NCI-H69 (cell line): ENCODE measurements around the gene RNF31.

Experiments used
- DNase-seq: peaks from one replicate; lab custom pipeline; 2025; lab: John Stamatoyannopoulos, UW

Gene RNF31

GRCh38 chr14:24182110-24182882 is 35.0 kb downstream of the RNF31 start:
- no peak for DNase-seq

DNA sequence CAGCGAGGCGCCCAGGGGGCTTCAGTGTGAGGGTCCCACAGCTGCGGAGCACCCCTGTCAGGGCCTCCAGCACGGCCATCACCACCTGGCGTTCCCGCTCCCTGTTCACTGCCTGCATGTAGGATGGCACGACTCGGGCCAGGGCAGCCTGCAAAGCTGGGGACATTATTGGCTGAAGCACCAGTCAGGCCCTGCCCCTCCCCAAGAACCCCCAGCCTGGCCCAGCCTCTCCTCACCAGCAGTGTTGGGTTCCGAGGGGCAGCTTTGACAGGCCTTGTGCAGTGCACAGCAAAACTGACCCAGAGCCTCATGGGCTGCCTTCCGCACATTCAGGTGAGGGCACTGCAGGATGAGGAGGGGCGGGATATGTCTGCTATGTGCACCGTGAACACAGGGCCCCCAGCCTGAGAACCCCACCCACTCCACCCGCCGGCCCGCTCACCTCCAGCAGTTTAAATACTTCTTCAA is 35.8 kb downstream of the RNF31 start:
- DNase-seq, result no peak

- no peak for DNase-seq
These were observed 37.0 kb downstream of the RNF31 start for GRCh38 chr14:24184104-24184970.

- no peak for DNase-seq
These were observed 37.7 kb downstream of the RNF31 start for GRCh38 chr14:24185026-24185425.

GRCh38 chr14:24185741-24186140 is 38.4 kb downstream of the RNF31 start:
- no peak for DNase-seq

DNA sequence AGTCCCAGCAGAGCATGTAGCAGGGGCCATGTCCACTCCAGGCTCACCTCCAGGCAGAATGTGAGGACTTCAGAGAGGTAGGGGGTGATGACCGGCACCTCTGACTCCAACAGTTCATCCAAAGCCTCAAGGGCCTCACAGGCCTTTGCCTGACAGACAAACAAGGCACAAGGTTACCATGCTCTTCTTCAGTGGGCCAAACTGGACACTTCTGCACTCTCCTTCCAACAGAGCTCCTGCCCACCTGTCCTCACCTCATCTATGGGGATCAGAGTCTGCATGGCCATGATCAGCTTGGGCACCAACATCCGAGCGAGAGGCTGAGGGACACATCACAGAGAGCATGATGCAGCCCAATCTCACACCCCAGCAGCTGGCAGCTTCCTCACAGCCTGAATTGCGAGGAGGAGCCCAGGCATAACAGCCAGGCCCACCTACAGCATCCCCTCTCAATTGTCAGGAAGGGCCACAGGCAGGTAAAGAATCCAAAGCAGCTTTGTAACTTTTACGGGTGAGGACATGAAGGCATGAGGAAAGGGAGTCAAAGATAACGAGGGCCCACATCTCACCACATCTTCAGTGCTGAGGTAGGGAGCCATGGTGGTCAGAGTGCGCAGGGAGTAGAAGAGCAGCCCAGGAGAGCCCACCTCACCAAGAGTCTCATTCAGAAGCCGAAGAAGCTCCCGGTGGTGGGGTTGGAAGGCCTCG is 39.7 kb downstream of the RNF31 start:
- DNase-seq, result no peak

- no peak for DNase-seq
These were observed 40.2 kb downstream of the RNF31 start for GRCh38 chr14:24187539-24187915.

GRCh38 chr14:24188251-24189058 is 41.2 kb downstream of the RNF31 start, which contains the start of gene IPO4:
Gene IPO4, minus strand, starts transcription at chr14:24188816. Its CDS starts 29 bp downstream, at chr14:24188787.
- peak; percentile 99 for DNase-seq

DNA sequence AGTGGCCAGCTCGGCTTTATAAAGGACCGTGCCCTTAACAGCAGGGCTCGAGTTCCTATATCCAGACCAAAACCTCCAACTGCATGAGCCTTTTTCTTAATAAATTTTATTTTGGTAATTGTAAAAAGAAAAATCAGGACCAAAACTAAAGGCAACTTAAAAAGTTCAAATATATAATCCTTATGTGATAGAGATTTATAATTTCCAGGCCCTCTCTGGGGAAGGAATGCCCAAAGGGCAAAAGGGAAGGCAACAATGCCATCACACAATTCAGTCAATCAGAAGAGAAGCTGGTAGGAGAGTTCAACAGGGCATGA is 41.7 kb downstream of the RNF31 start:
- DNase-seq, result no peak

- DNase-seq, result no peak
These were observed 42.2 kb downstream of the RNF31 start for GRCh38 chr14:24189460-24189859.

GRCh38 chr14:24190416-24190815 is 43.1 kb downstream of the RNF31 start:
- no peak for DNase-seq

- DNase-seq, result no peak
These were observed 45.6 kb downstream of the RNF31 start for GRCh38 chr14:24192933-24193332.

DNA sequence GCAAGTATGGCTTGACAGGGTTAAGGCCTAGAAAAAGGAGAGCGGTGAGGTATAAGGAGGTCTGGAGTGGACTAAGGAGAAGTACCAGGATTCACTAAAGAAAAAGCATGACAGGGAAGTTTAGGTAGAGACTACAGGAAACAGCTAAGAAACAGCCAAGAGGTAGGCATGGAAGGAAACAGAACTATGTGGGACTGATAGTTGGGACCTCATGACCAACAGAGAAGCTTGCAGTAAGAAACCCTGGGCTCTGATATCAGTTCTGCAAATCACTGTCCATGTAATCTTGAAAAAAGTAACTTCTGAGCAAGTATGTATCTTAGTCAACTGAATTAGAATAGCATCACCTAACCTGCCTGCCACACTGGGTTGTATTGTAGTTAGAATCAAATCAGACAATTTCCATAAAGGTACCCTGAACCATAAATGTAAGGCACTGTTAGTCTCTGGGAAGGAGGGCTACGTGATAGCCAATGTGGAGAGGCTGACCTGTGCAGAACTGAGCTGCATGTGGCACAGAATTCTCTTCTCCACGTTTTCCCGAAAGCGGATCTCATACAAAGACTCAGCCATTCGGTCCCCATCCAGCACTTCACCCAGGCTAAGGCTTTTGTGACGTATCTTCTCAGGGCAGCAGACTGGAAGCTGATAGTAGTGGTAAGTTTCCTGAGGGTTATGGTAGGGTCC is 47.0 kb downstream of the RNF31 start:
- no peak for DNase-seq

GRCh38 chr14:24194873-24195185 is 47.5 kb downstream of the RNF31 start:
- no peak for DNase-seq

GRCh38 chr14:24195186-24196070 is 48.1 kb downstream of the RNF31 start, which contains the start of gene TM9SF1:
Gene TM9SF1, minus strand, starts transcription at chr14:24195441. Its CDS starts 422 bp downstream, at chr14:24195019.
- peak; percentile 96 for DNase-seq

GRCh38 chr14:24196071-24197055 is 49.1 kb downstream of the RNF31 start:
- peak; percentile 69 for DNase-seq

DNA sequence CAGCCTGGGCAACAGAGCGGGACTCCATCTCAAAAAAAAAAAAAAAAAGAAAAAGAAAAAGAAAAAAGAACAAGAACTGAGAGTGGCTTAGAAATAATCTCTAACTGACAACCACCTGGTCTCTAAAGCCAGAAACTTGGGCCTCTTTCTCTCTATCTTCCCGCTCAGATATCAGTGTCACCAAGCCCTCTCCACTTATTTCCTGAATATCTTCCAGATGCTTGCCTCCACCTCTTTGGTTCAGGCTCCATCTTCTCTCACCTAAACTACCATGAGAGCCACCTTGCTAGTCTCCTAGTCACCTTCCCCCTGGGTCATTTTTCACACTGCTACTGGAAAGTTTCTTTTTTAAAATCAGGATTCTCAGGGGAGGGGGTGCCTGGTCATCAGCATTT is 49.8 kb downstream of the RNF31 start:
- DNase-seq, result no peak

DNA sequence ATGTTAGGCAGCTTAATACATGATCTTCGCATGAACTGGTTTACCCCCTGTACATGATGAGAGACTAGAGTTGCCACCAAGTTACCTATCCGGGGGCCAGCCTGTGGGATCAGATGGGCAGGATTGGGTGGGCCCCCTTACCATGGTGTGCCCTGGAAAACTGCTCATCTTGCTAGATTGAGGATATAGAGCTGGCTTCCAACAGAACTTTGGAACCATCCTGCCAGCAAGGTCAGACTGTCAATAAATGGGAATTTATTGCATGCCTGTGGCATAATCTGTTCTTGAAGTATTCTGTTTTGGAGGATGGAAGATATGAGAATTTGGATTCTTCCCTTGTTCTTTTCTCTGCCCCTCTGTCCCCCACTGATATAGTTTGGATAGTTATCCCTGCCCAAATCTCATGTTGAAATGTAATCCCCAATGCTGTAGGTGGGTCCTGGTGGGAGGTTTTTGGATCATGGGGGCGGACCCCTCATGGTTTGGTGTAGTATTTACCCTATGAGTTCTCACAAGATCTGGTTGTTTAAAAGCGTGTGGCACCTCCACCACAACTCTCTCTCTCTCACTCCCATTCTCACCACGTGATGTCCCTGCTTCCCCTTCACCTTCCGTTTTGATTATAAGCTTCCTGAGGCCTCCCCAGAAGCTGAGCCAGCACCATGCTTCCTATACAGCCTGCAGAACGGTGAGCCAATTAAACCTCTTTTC is 51.7 kb downstream of the RNF31 start:
- DNase-seq, result no peak
